ENCODE results near the gene PLCB4.

GRCh38 chr20:9051508-9051907 lies 17.4 kb upstream of the PLCB4 start:
- TF ChIP-seq POLR2AphosphoS5 (IDR thresholded peaks at IDR 0.05; ENCODE audit: borderline replicate concordance, low read depth, low read length): no peak
- TF ChIP-seq EZH2 (IDR thresholded peaks at IDR 0.05): no peak
- TF ChIP-seq FOXP2 (optimal IDR thresholded peaks at IDR 0.05; ENCODE audit: control extremely low read depth, extremely low read length, insufficient read depth): no peak
